Measurements from ENCODE around the gene PRR14.

Gene PRR14

GRCh38 chr16:30655815-30656347 is 5.1 kb downstream of the PRR14 start:
- TF ChIP-seq, protein P1, sequence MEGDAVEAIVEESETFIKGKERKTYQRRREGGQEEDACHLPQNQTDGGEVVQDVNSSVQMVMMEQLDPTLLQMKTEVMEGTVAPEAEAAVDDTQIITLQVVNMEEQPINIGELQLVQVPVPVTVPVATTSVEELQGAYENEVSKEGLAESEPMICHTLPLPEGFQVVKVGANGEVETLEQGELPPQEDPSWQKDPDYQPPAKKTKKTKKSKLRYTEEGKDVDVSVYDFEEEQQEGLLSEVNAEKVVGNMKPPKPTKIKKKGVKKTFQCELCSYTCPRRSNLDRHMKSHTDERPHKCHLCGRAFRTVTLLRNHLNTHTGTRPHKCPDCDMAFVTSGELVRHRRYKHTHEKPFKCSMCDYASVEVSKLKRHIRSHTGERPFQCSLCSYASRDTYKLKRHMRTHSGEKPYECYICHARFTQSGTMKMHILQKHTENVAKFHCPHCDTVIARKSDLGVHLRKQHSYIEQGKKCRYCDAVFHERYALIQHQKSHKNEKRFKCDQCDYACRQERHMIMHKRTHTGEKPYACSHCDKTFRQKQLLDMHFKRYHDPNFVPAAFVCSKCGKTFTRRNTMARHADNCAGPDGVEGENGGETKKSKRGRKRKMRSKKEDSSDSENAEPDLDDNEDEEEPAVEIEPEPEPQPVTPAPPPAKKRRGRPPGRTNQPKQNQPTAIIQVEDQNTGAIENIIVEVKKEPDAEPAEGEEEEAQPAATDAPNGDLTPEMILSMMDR (conservative IDR thresholded peaks at IDR 0.05; ENCODE audit: control insufficient read depth, insufficient read depth, low read depth, low read length), result no peak
- no peak overlapping the region for H3K4me3 ChIP-seq (ENCODE audit: control insufficient read depth, low read depth, low read length)
- DNase-seq (ENCODE audit: low read depth), result no peak

- DNase-seq (ENCODE audit: low read depth), result no peak
- no peak overlapping the region for H3K4me3 ChIP-seq (ENCODE audit: control insufficient read depth, low read depth, low read length)
Observed at GRCh38 chr16:30656388-30656787, 5.6 kb downstream of the PRR14 start.

GRCh38 chr16:30656974-30657865 is 6.5 kb downstream of the PRR14 start:
- H3K4me3 ChIP-seq (ENCODE audit: control insufficient read depth, low read depth, low read length), result peak overlapping the region; percentile 53
- TF ChIP-seq, protein P1 (conservative IDR thresholded peaks at IDR 0.05; ENCODE audit: control insufficient read depth, insufficient read depth, low read depth, low read length), result no peak
- DNase-seq (ENCODE audit: low read depth), result no peak

More at GRCh38 chr16:30656388-30656787, 5.6 kb downstream of the PRR14 start:
- TF ChIP-seq, protein P1 (conservative IDR thresholded peaks at IDR 0.05; ENCODE audit: control insufficient read depth, insufficient read depth, low read depth, low read length), result no peak

- peak within 1 kb of the TSS; percentile 92 for H3K4me3 ChIP-seq (ENCODE audit: control insufficient read depth, low read depth, low read length)
- peak; percentile 100 for DNase-seq (ENCODE audit: low read depth)
- TF ChIP-seq, protein P1 (conservative IDR thresholded peaks at IDR 0.05; ENCODE audit: control insufficient read depth, insufficient read depth, low read depth, low read length), result peak; percentile 43
Observed at GRCh38 chr16:30657866-30658730, 7.3 kb downstream of the PRR14 start, which contains the start of gene FBRS. FBRS (plus strand) TSS chr16:30658431; CDS start chr16:30659519, 1,088 bp downstream.

DNA sequence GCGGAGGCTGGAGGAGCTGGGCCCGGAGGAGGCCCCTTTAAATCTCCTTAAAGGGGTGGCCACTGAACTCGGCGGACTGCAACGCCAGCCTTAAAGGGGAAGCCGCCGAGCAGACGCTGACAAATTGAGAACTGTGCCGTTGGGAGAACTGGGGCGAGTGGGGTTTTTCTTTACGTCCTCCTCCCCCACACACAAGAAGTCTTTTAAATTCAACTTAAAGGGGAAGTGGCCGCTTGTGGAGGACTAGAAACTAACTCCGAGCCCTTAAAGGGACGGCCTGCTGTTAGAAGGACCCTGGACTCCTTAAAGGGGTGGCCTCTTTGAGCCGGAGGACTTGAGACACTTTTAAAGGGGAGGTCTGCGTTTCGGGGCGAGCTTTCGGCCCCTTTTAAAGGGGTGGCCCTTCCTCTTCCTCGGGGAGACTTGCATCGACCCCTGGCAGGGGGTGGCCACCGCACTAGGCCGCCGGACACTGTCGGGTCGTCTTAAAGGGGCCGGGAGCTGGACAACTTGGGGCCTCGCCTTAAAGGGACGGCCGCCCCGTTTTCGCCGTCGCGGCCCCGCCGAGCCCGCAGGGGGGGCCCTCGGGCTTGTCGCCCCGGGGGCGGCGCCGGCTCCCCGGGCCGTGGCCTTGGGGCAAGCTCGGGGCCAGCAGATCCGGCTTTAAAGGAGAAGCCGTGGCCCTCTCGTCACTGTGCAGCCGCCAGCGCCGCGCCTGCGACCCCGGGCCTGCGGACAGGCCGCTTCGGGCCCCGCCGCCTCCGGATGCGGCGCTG is 8.2 kb downstream of the PRR14 start:
- DNase-seq (ENCODE audit: low read depth), result peak; percentile 95
- H3K4me3 ChIP-seq (ENCODE audit: control insufficient read depth, low read depth, low read length), result peak overlapping the region; percentile 92
- TF ChIP-seq, protein P1 (conservative IDR thresholded peaks at IDR 0.05; ENCODE audit: control insufficient read depth, insufficient read depth, low read depth, low read length), result no peak

Data from fibroblast of mammary gland (primary cell).